ENCODE data around the gene TMEM234. TPM values are rescaled to one million over a fixed set of nuclear protein-coding genes. Genes with fewer than 3 reads are reported as not detected.
A peak's percentile ranks its signal among the peaks of the same experiment; 100 is the strongest.

The TMEM234 gene
- total and polyA plus RNA-seq, 10 of the 15 experiments (the other 5 are each of a cell fraction or from before 2014, with no cell fraction given): 2.9 to 10.9 (median 6.4) TPM

DNA sequence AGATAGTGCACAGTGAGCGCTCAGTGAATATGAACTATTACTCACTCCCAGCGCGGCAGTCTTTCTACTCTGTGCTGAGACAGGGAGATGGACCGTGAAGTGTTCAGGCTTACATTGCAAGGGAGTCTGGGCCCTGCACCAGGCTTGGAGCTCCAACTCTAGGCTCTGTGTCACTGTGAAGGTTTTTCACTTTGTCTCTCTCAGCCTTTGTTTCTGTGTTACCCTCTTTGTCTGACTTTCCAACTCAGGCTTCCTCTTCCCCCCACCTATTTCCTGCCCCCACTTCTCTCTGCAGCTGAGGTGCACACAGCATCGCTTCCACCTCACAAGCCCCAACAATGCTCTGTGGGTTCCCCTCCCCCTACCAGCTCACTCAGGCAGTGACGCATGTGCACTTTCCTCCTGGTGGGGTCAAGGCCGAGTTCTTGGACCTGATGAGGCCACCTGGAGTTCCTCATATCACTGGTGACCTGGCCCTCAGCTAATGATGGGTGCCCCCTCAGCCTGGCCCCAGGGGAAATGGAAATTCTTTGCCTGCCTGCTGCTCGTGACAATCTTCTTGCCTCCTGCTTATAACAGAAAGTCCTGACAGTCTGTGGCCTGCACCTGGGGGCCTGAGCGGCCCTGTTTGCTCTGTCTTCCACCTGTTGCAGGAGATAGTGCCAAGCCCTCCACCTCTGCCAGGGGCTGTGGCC lies 27.8 kb upstream of the TMEM234 start (continued):
- no peak for TF ChIP-seq ZBTB33 (IDR thresholded peaks at IDR 0.05)
- peak; percentile 91 for TF ChIP-seq TCF3 (IDR thresholded peaks at IDR 0.05; ENCODE audit: borderline replicate concordance, insufficient read depth, low read depth, low read length)
- no peak for TF ChIP-seq ZNF622 (IDR thresholded peaks at IDR 0.05)
- TF ChIP-seq, protein P1, sequence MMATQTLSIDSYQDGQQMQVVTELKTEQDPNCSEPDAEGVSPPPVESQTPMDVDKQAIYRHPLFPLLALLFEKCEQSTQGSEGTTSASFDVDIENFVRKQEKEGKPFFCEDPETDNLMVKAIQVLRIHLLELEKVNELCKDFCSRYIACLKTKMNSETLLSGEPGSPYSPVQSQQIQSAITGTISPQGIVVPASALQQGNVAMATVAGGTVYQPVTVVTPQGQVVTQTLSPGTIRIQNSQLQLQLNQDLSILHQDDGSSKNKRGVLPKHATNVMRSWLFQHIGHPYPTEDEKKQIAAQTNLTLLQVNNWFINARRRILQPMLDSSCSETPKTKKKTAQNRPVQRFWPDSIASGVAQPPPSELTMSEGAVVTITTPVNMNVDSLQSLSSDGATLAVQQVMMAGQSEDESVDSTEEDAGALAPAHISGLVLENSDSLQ (IDR thresholded peaks at IDR 0.05): no peak; the same call in 1 of the 2 replicates
- TF ChIP-seq, protein P2, sequence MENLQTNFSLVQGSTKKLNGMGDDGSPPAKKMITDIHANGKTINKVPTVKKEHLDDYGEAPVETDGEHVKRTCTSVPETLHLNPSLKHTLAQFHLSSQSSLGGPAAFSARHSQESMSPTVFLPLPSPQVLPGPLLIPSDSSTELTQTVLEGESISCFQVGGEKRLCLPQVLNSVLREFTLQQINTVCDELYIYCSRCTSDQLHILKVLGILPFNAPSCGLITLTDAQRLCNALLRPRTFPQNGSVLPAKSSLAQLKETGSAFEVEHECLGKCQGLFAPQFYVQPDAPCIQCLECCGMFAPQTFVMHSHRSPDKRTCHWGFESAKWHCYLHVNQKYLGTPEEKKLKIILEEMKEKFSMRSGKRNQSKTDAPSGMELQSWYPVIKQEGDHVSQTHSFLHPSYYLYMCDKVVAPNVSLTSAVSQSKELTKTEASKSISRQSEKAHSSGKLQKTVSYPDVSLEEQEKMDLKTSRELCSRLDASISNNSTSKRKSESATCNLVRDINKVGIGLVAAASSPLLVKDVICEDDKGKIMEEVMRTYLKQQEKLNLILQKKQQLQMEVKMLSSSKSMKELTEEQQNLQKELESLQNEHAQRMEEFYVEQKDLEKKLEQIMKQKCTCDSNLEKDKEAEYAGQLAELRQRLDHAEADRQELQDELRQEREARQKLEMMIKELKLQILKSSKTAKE (IDR thresholded peaks at IDR 0.05; ENCODE audit: low read depth, poor library complexity, severe bottlenecking): peak; percentile 40
- no peak for TF ChIP-seq SIX5 (IDR thresholded peaks at IDR 0.05; ENCODE audit: low read depth, low read length, severe bottlenecking)
- peak; percentile 67; the same call in 1 of the 2 replicates for TF ChIP-seq RELB (IDR thresholded peaks at IDR 0.05; ENCODE audit: low read depth)
- TF ChIP-seq IKZF2 (IDR thresholded peaks at IDR 0.05): peak; percentile 92 to 94
- no peak for TF ChIP-seq TCF7 (IDR thresholded peaks at IDR 0.05; ENCODE audit: borderline replicate concordance)
- TF ChIP-seq MXI1 (IDR thresholded peaks at IDR 0.05; ENCODE audit: low read depth, low read length): no peak
- TF ChIP-seq POLR2AphosphoS5 (IDR thresholded peaks at IDR 0.05; ENCODE audit: low read length): peak; percentile 55; the same call in 1 of the 2 replicates
- TF ChIP-seq EGR1 (IDR thresholded peaks at IDR 0.05; ENCODE audit: borderline replicate concordance in 1 of 2, low read depth in 2 of 2, low read length in 2 of 2): peak in 1 of 2 experiments; percentile 83; a peak in 2 of 3 replicates
- TF ChIP-seq, protein P3, sequence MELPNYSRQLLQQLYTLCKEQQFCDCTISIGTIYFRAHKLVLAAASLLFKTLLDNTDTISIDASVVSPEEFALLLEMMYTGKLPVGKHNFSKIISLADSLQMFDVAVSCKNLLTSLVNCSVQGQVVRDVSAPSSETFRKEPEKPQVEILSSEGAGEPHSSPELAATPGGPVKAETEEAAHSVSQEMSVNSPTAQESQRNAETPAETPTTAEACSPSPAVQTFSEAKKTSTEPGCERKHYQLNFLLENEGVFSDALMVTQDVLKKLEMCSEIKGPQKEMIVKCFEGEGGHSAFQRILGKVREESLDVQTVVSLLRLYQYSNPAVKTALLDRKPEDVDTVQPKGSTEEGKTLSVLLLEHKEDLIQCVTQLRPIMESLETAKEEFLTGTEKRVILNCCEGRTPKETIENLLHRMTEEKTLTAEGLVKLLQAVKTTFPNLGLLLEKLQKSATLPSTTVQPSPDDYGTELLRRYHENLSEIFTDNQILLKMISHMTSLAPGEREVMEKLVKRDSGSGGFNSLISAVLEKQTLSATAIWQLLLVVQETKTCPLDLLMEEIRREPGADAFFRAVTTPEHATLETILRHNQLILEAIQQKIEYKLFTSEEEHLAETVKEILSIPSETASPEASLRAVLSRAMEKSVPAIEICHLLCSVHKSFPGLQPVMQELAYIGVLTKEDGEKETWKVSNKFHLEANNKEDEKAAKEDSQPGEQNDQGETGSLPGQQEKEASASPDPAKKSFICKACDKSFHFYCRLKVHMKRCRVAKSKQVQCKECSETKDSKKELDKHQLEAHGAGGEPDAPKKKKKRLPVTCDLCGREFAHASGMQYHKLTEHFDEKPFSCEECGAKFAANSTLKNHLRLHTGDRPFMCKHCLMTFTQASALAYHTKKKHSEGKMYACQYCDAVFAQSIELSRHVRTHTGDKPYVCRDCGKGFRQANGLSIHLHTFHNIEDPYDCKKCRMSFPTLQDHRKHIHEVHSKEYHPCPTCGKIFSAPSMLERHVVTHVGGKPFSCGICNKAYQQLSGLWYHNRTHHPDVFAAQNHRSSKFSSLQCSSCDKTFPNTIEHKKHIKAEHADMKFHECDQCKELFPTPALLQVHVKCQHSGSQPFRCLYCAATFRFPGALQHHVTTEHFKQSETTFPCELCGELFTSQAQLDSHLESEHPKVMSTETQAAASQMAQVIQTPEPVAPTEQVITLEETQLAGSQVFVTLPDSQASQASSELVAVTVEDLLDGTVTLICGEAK (IDR thresholded peaks at IDR 0.05; ENCODE audit: borderline replicate concordance): peak; percentile 53; the same call in 1 of the 2 replicates
- peak in 1 of 2 experiments; percentile 98; a peak in 2 of 4 replicates for TF ChIP-seq ETV6 (conservative IDR thresholded peaks at IDR 0.05 in 1 of 2, IDR thresholded peaks at IDR 0.05 in 1 of 2; ENCODE audit: borderline replicate concordance in 1 of 2, low read depth in 1 of 2)
- no peak; the same call in 1 of the 2 replicates for TF ChIP-seq JUNB (IDR thresholded peaks at IDR 0.05)
- TF ChIP-seq CBFB (IDR thresholded peaks at IDR 0.05; ENCODE audit: low read depth): peak; percentile 61; the same call in 1 of the 2 replicates
- peak; percentile 89 for TF ChIP-seq PAX5 (IDR thresholded peaks at IDR 0.05; ENCODE audit: borderline replicate concordance, low read depth, low read length)
- no peak for TF ChIP-seq CREB1 (IDR thresholded peaks at IDR 0.05; ENCODE audit: low read depth)

All from GM12878 (cell line).